RKO (cell line): ENCODE data around the gene SHROOM1.

Source experiments
- DNase-seq: peaks from one replicate; pipeline ENCODE4 v3.0.0-alpha.2; 2016; ENCODE audit warnings: low spot score

The SHROOM1 gene

GRCh38 chr5:132824426-132824825 lies 6.0 kb downstream of the SHROOM1 start:
- DNase-seq, result no peak

GRCh38 chr5:132823481-132824050 lies 6.9 kb downstream of the SHROOM1 start:
- no peak for DNase-seq

GRCh38 chr5:132822650-132823480 lies 7.6 kb downstream of the SHROOM1 start:
- no peak for DNase-seq

GRCh38 chr5:132821791-132822190 lies 8.7 kb downstream of the SHROOM1 start:
- peak; percentile 38 for DNase-seq

GRCh38 chr5:132821350-132821749 lies 9.1 kb downstream of the SHROOM1 start:
- no peak for DNase-seq

- peak; percentile 90 for DNase-seq
These were observed 10.2 kb downstream of the SHROOM1 start for GRCh38 chr5:132820162-132820754.

GRCh38 chr5:132819468-132819867 lies 11.0 kb downstream of the SHROOM1 start:
- no peak for DNase-seq

- DNase-seq, result no peak
These were observed 13.4 kb downstream of the SHROOM1 start for GRCh38 chr5:132817011-132817410.

GRCh38 chr5:132816554-132816953 lies 13.9 kb downstream of the SHROOM1 start:
- DNase-seq, result no peak

- DNase-seq, result no peak
These were observed 14.4 kb downstream of the SHROOM1 start for GRCh38 chr5:132816083-132816482.

GRCh38 chr5:132815454-132815853 lies 15.0 kb downstream of the SHROOM1 start:
- no peak for DNase-seq

- DNase-seq, result no peak
These were observed 15.7 kb downstream of the SHROOM1 start for GRCh38 chr5:132814503-132815294.

- no peak for DNase-seq
These were observed 16.6 kb downstream of the SHROOM1 start for GRCh38 chr5:132813599-132814502.

GRCh38 chr5:132812781-132813598 lies 17.5 kb downstream of the SHROOM1 start, which contains the start of gene SOWAHA:
SOWAHA (plus strand) TSS chr5:132813302; CDS start chr5:132813622, 320 bp downstream.
- no peak for DNase-seq

- no peak for DNase-seq
These were observed 18.2 kb downstream of the SHROOM1 start for GRCh38 chr5:132812123-132812765.

GRCh38 chr5:132810605-132811004 lies 19.8 kb downstream of the SHROOM1 start:
- no peak for DNase-seq

GRCh38 chr5:132808866-132809265 lies 21.6 kb downstream of the SHROOM1 start:
- no peak for DNase-seq

- no peak for DNase-seq
These were observed 22.0 kb downstream of the SHROOM1 start for GRCh38 chr5:132808448-132808847.

GRCh38 chr5:132807163-132807838 lies 23.1 kb downstream of the SHROOM1 start:
- no peak for DNase-seq
